Activated CD4-positive, alpha-beta T cell treated with anti-CD3 and anti-CD28 coated beads for 1 hour (primary cell): ENCODE results near the gene RAB42.
"Not testable (repeated sequence)": the region's sequence is repeated elsewhere in the genome, so short reads cannot be mapped to it uniquely, and the experiment has no call there.

ENCODE experiments used
- DNase-seq: peaks from one replicate; pipeline ENCODE4 v3.0.0-alpha.2; 2020

Gene RAB42

DNA sequence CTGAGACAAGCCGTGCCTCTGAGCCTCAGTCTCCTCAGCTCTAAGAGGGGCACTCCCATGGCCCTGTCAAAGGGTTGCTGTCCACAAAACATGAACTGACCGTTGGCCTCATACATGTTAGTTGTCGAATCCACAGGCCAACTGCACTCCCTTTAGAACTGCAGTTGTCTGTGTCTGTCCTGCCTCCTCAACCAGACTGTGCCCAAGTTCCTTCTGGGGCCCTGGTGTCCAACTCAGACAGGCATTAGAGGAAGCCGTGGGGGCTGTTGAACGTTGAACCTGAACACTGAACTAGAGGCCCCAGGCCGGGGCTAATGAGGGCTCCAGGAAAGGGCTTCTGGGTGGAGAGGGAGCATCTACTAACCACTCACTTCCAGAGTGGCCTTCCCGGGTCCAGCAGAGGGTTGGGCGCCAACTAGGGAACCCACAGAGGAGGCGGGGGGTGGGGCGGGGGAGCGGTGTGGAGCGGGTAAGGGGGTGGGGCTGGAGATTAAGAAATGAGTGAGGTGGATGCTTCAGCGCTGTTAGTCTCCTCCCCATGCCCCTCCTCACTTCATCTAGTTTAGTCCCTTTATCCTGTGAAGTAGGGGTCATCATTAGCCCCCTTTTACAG is at the start of gene RAB42:
RAB42 (plus strand) TSS at position 558 of the 613 bp plus-strand sequence. CDS start 247 bp downstream, outside the sequence.
- DNase-seq = no peak

GRCh38 chr1:28545246-28545628 is 46.8 kb upstream of the RAB42 start:
- no peak for DNase-seq

DNA sequence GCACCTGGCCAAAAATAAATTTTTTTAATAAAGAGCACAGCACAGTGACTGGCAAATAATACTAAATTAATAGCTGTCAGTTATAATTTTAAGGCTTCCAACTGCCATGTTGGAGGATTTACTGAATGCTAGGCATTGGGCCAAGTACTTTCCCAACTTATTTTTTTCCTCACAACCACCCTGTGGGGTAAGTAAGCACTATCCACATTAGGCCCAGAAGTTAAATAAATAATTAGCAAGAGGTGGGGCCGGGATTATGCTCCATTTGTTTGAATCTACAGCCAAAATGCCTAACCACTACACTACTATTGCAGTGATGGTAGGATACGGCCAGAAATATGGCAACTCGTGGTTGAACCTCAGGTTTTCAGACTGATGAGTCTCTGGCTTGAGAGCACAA is 43.7 kb upstream of the RAB42 start:
- no peak for DNase-seq

DNA sequence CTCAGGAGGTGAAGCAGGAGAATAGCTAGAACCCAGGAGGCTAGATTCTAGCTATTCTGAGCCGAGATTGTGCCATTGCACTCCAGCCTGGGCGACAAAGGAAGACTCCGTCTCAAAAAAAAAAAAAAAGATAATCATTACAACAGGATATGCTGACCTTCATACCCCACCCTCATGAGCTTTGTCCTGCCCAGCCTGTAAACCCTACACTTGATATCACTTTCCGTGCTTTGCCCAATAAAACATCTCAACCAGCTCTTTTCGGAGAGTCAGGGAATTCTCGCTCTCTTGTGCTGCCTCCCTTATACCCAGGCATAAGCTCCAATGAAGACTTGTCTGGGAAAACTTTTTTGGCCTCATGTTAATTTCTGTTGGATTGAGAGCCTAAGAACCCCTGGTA is 40.7 kb upstream of the RAB42 start:
- DNase-seq = no peak

DNA sequence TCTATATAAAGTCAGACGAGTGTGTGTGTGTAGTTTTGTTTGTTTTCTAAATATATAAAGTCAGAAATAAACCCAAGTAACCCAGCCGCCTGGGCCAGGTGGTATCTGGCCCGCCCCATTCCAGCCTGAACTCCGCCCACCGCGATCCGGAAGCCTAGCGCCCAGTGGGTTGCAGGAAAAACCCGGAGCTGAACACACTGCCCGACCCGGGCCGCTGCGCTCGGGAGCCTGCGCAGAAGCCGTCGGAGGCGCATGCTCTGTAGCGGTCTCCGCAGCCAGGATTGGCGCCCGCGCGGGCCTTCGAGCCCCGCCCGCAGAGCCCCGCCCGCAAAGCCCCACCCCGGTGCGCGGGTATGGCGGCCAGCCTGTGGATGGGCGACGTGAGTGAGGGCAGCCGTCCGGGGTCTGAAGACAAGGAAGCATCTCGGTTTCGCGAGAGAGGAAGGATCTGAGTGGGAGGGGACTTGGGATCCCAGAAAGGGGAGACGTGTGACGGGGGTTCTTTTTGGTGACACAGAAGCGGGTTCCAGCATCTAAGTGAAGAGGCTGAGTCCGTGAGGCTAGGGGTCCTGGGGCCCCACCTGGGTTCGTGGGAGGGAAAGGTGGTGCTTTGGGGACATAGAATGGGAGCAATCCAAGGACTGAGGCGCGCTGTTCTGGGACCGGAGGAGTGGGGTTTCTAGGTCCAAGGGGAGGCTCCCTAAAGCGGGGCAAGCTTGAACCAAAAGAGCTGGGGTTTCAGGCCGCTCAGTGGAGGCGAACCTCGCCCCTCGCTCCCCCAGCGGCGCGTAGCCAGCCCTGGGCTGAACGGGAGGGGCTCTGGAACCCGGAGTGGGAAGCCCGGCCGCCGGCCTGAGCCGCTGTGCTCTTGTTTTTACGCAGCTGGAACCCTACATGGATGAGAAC is 39.1 kb upstream of the RAB42 start, which contains the start of gene TRNAU1AP:
TRNAU1AP (plus strand) TSS at position 328 of the 906 bp plus-strand sequence; CDS start at position 354, 26 bp downstream.
- peak; percentile 96 for DNase-seq

- no peak for DNase-seq
Observed at GRCh38 chr1:28560886-28561285, 31.2 kb upstream of the RAB42 start.

DNA sequence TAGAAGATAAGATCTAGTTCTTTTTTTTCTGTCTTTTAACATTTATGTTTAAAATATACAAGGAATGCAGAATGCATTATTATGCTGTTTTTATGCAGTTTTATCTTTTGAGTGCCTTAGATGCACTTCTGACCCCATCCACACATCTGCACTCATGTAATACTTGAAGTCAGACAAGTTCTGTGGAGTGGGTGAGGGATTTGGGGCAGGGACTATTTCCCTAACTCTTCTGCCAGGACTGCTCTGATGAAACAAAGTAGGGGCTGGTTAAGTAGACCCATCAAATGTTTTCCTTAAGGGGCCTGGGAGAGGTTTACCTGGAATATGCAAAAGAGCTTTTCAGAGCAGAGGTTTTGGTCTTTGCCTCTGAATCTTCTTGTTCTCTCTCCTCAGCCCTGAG is 27.8 kb upstream of the RAB42 start:
- no peak for DNase-seq

DNA sequence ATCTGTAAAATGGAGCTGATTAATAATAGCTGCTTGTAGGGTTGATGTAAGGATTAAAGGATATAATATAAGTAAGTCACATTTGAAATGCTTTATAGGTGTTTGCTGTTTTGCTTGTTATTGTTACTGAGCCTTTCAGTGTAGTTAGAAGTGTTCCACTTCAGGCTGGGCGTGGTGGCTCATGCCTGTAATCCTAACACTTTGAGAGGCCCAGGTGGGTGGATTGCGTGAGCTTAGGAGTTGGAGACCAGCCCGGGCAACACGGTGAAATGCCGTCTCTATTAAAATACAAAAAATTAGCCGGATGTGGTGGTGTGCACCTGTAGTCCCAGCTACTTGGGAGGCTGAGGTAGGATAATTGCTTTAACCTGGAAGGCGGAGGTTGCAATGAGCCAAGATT is 27.0 kb upstream of the RAB42 start:
- no peak for DNase-seq

GRCh38 chr1:28565726-28566125 is 26.3 kb upstream of the RAB42 start:
- no peak for DNase-seq

GRCh38 chr1:28566931-28567330 is 25.1 kb upstream of the RAB42 start:
- DNase-seq = no peak

- no peak for DNase-seq
Observed at GRCh38 chr1:28571911-28572310, 20.2 kb upstream of the RAB42 start.

DNA sequence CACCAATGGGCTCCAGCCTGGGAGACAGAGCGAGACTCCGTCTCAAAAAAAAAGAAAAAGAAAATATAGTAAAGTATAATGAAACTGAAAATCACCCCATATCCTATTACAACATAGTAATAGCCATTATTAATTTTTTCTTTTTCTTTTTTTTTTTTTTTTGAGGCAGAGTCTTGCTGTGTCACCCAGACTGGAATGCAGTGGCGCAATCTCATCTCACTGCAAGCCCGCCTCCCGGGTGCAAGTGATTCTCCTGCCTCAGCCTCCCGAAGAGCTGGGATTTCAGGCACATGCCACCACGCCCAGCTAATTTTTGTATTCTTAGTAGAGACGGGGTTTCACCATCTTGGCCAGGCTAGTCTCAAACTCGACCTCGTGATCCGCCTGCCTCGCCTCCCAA is 19.2 kb upstream of the RAB42 start:
- not testable (repeated sequence) for DNase-seq

DNA sequence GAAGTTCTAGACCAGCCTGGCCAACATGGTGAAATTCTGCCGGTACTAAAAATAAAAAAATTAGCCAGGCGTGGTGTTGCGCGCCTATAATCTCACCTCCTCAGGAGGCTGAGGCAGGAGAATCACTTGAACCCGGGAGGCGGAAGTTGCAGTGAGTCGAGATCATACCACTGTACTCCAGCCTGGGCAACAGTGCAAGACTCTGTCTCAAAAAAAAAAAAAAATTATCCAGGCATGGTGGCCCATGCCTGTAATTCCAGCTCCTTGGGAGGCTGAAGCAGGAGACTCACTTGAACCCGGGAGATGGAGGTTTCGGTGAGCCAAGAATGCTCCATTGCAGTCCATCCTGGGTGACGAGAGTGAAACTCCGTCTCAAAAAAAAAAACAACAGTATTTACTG is 18.5 kb upstream of the RAB42 start:
- DNase-seq = no peak

DNA sequence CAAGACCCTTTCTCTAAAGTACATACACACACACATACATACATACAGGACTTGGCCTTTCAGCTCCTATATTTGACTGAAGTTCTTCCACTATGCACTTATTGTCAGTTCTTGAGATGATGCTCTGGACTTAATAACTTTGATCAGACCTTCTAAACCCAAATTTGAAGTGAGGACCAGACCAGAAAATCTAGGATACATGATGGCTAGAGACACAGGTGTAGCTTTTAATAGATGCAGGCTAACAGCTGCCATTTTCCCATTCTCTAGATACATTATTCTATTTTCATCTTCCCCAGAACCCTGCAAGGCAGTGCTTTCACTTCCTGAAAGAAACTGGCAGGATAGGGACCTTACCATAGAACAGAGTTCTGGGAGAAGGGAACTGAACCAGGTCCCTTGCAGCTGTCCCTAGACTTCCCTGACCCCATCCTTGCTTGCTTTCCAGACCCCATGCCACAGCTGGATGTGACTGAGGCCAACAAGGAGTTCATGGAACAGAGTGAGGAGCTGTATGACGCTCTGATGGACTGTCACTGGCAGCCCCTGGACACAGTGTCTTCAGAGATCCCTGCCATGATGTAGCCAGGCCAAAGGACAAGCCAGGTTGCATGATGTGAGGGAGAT is 14.9 kb upstream of the RAB42 start:
- no peak for DNase-seq

DNA sequence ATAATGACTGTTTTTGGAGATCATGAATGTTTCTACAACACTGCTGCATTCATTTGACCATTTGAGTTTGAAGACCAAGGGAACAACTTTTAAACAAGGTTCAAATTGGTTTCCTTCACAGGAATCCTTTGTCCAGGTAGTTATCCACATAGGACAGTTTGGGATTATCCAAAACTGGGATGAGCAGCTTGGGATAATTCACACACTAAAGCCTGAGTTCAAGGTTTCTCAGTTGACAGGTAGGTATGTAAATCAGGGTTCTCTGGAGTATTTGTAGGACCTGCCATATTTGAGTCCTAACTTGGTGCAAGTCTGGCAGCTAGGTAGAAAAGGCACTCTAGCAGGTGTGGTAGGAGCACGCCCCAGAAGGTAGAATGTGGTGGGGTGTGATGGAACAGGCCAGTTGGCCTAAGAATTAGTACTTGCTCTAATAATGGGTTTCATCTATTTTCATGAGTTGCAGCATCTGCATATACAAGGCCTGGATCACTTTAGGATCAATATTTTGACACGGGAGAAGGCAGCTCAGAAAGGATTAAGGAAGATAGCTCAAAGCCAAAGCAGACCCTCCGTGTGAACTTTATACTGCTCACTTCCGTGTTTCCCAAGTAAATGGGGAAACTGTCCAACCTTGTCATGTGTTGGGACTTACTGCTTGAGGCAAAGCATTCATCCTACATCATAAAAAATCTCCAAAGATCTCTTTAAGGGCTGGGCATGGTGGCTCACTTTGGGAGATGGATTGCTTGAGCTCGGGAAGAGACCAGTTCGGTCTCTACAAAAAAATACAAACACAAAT is 14.1 kb upstream of the RAB42 start:
- DNase-seq = no peak

DNA sequence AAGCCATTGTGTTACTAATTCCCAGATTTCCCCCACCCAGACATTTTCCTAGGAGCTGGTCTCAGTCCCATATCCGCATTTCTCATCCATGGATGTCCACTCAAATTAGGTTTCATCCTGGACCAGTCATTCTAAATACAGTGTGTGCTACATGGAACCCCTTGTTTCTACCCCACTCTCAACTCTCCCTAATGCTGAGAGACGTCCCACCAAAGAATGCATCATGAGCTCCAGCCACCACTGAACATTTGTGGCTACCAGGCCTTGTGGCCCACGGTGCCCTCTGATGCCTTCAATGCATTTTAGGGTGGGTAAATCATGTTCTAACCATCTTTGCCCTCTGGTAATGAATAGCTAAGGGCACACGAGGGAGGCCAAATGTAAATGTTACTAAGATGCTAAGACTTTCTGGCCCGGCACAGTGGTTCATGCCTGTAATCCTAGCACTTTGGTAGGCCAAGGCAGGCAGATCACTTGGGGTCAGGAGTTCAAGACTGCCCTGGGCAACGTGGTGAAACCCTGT is 13.3 kb upstream of the RAB42 start:
- DNase-seq = no peak

DNA sequence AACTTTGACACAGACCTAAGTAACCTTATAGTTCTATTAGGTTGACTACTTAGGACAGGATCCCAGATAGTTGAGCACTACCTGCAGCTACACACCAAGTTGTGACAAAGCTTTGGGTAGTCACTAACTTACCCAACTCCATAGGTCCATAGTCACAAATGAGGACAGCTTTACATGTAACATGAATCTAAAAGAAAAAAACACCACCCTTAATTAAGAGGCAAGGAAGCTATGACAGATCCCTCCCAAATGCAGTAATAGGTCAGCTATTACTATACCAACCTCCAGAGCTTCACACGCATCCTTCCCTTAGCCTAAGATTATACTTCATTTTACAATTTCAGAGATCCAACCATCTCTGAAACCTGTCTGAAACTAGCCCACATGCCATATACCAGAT is 12.7 kb upstream of the RAB42 start:
- no peak for DNase-seq

- peak; percentile 39 for DNase-seq
Observed at GRCh38 chr1:28580722-28581530, 11.1 kb upstream of the RAB42 start.

DNA sequence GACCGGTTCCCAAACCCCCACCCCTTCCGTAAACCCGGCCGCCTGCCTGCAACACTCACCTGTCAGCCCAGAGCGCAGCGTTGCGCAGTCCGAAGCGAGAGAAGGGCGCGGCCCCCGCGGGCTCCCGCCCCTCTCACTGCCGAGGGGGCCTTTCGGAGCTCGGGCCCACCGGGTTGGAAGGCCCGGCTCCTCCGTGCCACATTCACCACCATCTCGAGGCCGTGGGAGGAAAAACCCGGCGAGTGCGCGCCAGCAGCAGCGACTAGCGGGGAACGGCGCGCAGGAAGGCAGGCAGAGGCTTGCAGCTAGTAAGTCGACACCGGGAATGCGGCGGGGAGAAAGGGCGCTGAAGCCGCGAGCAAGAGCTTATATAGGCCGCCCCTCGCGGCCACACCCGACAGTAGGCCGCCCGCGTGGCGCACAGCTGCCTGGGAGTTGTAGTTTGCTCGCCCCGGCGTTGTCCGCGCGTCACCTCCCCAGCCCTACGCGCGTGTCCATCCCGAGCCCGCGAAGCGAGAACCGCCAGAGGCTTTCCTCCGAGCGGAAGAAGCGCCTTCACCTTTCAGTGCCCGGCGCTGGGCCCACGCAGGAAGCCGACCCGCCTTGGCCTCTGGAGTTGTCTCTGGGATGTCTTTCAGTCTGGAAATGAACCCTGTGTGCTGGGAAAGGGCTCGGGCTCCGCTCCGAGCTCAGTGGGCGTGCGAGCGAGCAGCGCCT is 10.4 kb upstream of the RAB42 start:
- DNase-seq = peak; percentile 92

GRCh38 chr1:28582248-28582615 is 9.8 kb upstream of the RAB42 start:
- no peak for DNase-seq
